Retina (tissue), 1 donor: ENCODE measurements around the gene NTMT2.
A peak's percentile ranks its signal among the peaks of the same experiment; 100 is the strongest.
"Not testable (repeated sequence)": the region's sequence is repeated elsewhere in the genome, so short reads cannot be mapped to it uniquely, and the experiment has no call there.

Source experiments
- DNase-seq: peaks from one replicate; pipeline ENCODE4 v3.0.0-alpha.2; 2016

The NTMT2 gene

GRCh38 chr1:170145770-170146676 is at the start of gene NTMT2:
TSS of gene NTMT2 (plus strand) at chr1:170145959. CDS start at chr1:170146108, 149 bp downstream.
- peak; percentile 66 for DNase-seq

- no peak for DNase-seq
These were observed 49.6 kb upstream of the NTMT2 start for GRCh38 chr1:170095976-170096748.

- no peak for DNase-seq
These were observed 48.9 kb upstream of the NTMT2 start for GRCh38 chr1:170096806-170097340.

- DNase-seq: peak; percentile 9
These were observed 48.3 kb upstream of the NTMT2 start for GRCh38 chr1:170097449-170097948.

GRCh38 chr1:170113140-170113539 is 32.6 kb upstream of the NTMT2 start:
- not testable (repeated sequence) for DNase-seq

- DNase-seq: no peak
These were observed 30.9 kb upstream of the NTMT2 start for GRCh38 chr1:170114906-170115305.

- no peak for DNase-seq
These were observed 23.4 kb upstream of the NTMT2 start for GRCh38 chr1:170122366-170122765.

GRCh38 chr1:170125269-170125668 is 20.5 kb upstream of the NTMT2 start:
- no peak for DNase-seq

- DNase-seq: no peak
These were observed 19.1 kb upstream of the NTMT2 start for GRCh38 chr1:170126696-170127095.

- no peak for DNase-seq
These were observed 14.3 kb upstream of the NTMT2 start for GRCh38 chr1:170131450-170131849.

GRCh38 chr1:170131984-170132383 is 13.8 kb upstream of the NTMT2 start:
- DNase-seq: no peak

GRCh38 chr1:170133766-170134495 is 11.8 kb upstream of the NTMT2 start:
- no peak for DNase-seq

GRCh38 chr1:170134521-170134920 is 11.2 kb upstream of the NTMT2 start:
- no peak for DNase-seq

GRCh38 chr1:170140371-170140770 is 5.4 kb upstream of the NTMT2 start:
- no peak for DNase-seq

GRCh38 chr1:170145061-170145460 is 698 bp upstream of the NTMT2 start:
- DNase-seq: no peak

GRCh38 chr1:170146720-170147263 is 1.0 kb downstream of the NTMT2 start:
- no peak for DNase-seq

- no peak for DNase-seq
These were observed 3.5 kb downstream of the NTMT2 start for GRCh38 chr1:170149241-170149640.

GRCh38 chr1:170150016-170150415 is 4.3 kb downstream of the NTMT2 start:
- no peak for DNase-seq

- DNase-seq: no peak
These were observed 5.2 kb downstream of the NTMT2 start for GRCh38 chr1:170150921-170151320.

- no peak for DNase-seq
These were observed 7.7 kb downstream of the NTMT2 start for GRCh38 chr1:170153417-170153816.

GRCh38 chr1:170155055-170155454 is 9.3 kb downstream of the NTMT2 start:
- DNase-seq: no peak

GRCh38 chr1:170156594-170156993 is 10.8 kb downstream of the NTMT2 start:
- DNase-seq: no peak
